Activated B cell treated with CpG ODN at 0.5 μM for 24 hours (primary cell): ENCODE measurements around the gene COX5A. TPM values are rescaled to one million over a fixed set of nuclear protein-coding genes. Genes with fewer than 3 reads are reported as not detected.
"Not testable (repeated sequence)": the region's sequence is repeated elsewhere in the genome, so short reads cannot be mapped to it uniquely, and the experiment has no call there.

Experiments used
- ATAC-seq: fragments of 200-7000 bp; cut with Tn5 transposase; one replicate; pipeline ENCODE4 v1.10.0; 2021; ENCODE audit warnings: low read depth, mild to moderate bottlenecking, moderate library complexity
- CTCF ChIA-PET: fragments of 350-600 bp; sonication (Branson Sonifier 250); formaldehyde crosslinking; loops from one replicate; lab custom pipeline; 2021; ENCODE audit warnings: antibody characterized with exemption; lab: Charles Lee
- POLR2A ChIA-PET: fragments of 350-600 bp; sonication (Branson Sonifier 250); formaldehyde crosslinking; loops from one replicate; lab custom pipeline; 2021; ENCODE audit warnings: antibody characterized with exemption; lab: Charles Lee
- DNase-seq: peaks from one replicate; pipeline ENCODE4 v3.0.0; 2022
- H3K27ac Mint-ChIP-seq: one replicate; pipeline ENCODE4 v1.8.0; 2020; ENCODE audit warnings: mixed read lengths
- H3K27me3 Mint-ChIP-seq: one replicate; pipeline ENCODE4 v1.8.0; 2021; ENCODE audit warnings: mixed read lengths
- H3K36me3 Mint-ChIP-seq: one replicate; pipeline ENCODE4 v1.8.0; 2021; ENCODE audit warnings: low read depth, mixed read lengths
- H3K4me1 Mint-ChIP-seq: one replicate; pipeline ENCODE4 v1.8.0; 2021; ENCODE audit warnings: mixed read lengths
- H3K4me3 Mint-ChIP-seq: one replicate; pipeline ENCODE4 v1.8.0; 2020; ENCODE audit warnings: mild to moderate bottlenecking, mixed read lengths
- H3K9me3 Mint-ChIP-seq: one replicate; pipeline ENCODE4 v1.8.0; 2020; ENCODE audit warnings: mixed read lengths
- intact Hi-C: fragments of 100-400 bp; cut with micrococcal nuclease; formaldehyde crosslinking; loops from one replicate; pipeline ENCODE4 v1.15.1; 2024
- total RNA-seq: library from RNA; stranded (reverse); gene quantifications from 2 replicates; pipeline ENCODE4 v1.2.3, GENCODE V29; 2022
- TF ChIP-seq, protein P1 (sequence below): fragments of 200-600 bp; IDR thresholded peaks from one replicate; pipeline ENCODE4 v1.8.0; 2022; ENCODE audit warnings: antibody characterized with exemption, mild to moderate bottlenecking

COX5A gene
- total RNA-seq, 1 donor from 2014 or later, result 150 TPM

DNA sequence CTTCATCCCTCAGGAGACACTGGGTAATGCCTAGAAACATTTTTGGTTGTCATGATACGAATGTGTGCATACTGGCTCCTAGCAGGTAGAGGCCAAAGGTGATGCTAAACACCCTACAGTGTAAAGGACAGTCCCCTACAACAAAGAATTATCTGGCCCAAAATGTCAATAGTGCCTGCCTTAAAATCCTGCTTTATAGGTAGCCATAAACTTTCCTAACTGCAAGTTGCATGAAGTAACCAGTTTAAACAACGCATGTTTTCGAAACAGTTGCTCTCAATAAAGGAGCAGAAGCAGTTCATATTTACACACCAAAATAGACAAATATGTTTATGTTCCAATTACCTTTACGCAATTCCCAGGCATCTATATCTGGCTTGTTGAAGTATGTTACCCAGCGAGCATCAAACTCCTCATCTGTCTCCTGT, 9.1 kb downstream of the COX5A start:
- no peak for DNase-seq
- Mint-ChIP-seq H3K4me1 (peaks cover 13% of the 10 kb centered on the region), H3K27ac (no peak overlapping the region), H3K9me3 (no peaks in the 10 kb centered on the region), H3K4me3 (no peak overlapping the region), H3K27me3 (no peaks in the 10 kb centered on the region), H3K36me3 (peaks cover 51% of the 10 kb centered on the region)
- CTCF ChIA-PET, result no interaction called here
- TF ChIP-seq, protein P1, sequence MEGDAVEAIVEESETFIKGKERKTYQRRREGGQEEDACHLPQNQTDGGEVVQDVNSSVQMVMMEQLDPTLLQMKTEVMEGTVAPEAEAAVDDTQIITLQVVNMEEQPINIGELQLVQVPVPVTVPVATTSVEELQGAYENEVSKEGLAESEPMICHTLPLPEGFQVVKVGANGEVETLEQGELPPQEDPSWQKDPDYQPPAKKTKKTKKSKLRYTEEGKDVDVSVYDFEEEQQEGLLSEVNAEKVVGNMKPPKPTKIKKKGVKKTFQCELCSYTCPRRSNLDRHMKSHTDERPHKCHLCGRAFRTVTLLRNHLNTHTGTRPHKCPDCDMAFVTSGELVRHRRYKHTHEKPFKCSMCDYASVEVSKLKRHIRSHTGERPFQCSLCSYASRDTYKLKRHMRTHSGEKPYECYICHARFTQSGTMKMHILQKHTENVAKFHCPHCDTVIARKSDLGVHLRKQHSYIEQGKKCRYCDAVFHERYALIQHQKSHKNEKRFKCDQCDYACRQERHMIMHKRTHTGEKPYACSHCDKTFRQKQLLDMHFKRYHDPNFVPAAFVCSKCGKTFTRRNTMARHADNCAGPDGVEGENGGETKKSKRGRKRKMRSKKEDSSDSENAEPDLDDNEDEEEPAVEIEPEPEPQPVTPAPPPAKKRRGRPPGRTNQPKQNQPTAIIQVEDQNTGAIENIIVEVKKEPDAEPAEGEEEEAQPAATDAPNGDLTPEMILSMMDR, result no peak
- POLR2A ChIA-PET, result no interaction called here
- no peak for ATAC-seq
- intact Hi-C loops, result no loop called here

DNA sequence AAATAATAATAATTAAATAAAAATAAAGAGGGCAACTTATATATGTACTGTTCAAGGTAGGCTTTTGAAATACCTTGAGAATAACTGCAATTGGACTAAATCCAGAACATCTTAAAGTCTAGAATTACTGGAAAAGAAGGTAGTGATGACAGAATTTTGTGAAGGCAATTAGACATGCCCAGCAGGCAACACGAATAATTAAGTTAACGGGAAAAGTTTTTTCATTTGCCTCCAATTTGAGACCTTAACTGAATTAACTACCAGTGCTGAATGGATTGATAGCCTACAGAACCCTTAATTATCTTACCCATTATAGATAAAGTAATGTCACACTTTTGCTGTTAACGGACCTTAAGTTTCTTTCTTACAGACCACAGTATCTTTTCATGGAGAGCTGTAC, 13.3 kb downstream of the COX5A start:
- Mint-ChIP-seq H3K4me3 (no peak overlapping the region), H3K27me3 (no peaks in the 10 kb centered on the region), H3K4me1 (no peaks in the 10 kb centered on the region), H3K36me3 (peaks cover 71% of the 10 kb centered on the region), H3K9me3 (no peaks in the 10 kb centered on the region), H3K27ac (no peak overlapping the region)
- TF ChIP-seq, protein P1, result no peak
- intact Hi-C loops, result loop anchor here (5.0 kb wide), 1 partner anchor 997 kb away; the partner anchor contains the start of gene LOXL1
- DNase-seq, result no peak
- ChIA-PET CTCF (no interaction called here), POLR2A (no interaction called here)
- ATAC-seq, result no peak

- ATAC-seq (no peak), DNase-seq (no peak)
- Mint-ChIP-seq H3K36me3 (peaks cover 66% of the 10 kb centered on the region), H3K27ac (no peak overlapping the region), H3K27me3 (no peaks in the 10 kb centered on the region), H3K4me1 (no peaks in the 10 kb centered on the region), H3K9me3 (no peaks in the 10 kb centered on the region), H3K4me3 (no peak overlapping the region)
- CTCF ChIA-PET, result no interaction called here
- TF ChIP-seq, protein P1, result no peak
- POLR2A ChIA-PET, result interaction anchor here (0.5 kb wide), 1 partner anchor 27 kb away, joined by 5 read pairs; no protein-coding TSS in a partner anchor
- intact Hi-C loops, result loop anchor here (5.0 kb wide), 1 partner anchor 993 kb away; the partner anchor contains the start of gene LOXL1
Observed at GRCh38 chr15:74920456-74920855, 17.4 kb downstream of the COX5A start.

- DNase-seq (no peak), ATAC-seq (no peak)
- intact Hi-C loops, result no loop called here
- no peaks in the 10 kb centered on the region for H3K27me3 Mint-ChIP-seq
- CTCF ChIA-PET, result no interaction called here
- H3K4me1 Mint-ChIP-seq, result no peaks in the 10 kb centered on the region
- H3K9me3 Mint-ChIP-seq, result no peaks in the 10 kb centered on the region
- TF ChIP-seq, protein P1, result no peak
- H3K4me3 Mint-ChIP-seq, result no peak overlapping the region
- POLR2A ChIA-PET, result interaction anchor here (0.6 kb wide), 1 partner anchor 695 kb away, joined by 3 read pairs; no protein-coding TSS in a partner anchor
- no peak overlapping the region for H3K27ac Mint-ChIP-seq
- peaks cover 70% of the 10 kb centered on the region for H3K36me3 Mint-ChIP-seq
Observed at GRCh38 chr15:74917676-74918075, 20.2 kb downstream of the COX5A start.

GRCh38 chr15:74913799-74914198, 24.1 kb downstream of the COX5A start:
- DNase-seq, H3K4me3 Mint-ChIP-seq, H3K4me1 Mint-ChIP-seq, CTCF ChIA-PET, H3K9me3 Mint-ChIP-seq, ATAC-seq, intact Hi-C loops, H3K27ac Mint-ChIP-seq, POLR2A ChIA-PET, H3K27me3 Mint-ChIP-seq: not testable (repeated sequence)
- H3K36me3 Mint-ChIP-seq, result peaks cover 43% of the 10 kb centered on the region

GRCh38 chr15:74913041-74913440, 24.8 kb downstream of the COX5A start:
- H3K36me3 Mint-ChIP-seq, result peaks cover 36% of the 10 kb centered on the region
- ChIA-PET CTCF (interaction anchor here (0.6 to 1.2 kb wide), 3 partner anchors 11 to 44 kb away, joined by 3 read pairs; no protein-coding TSS in a partner anchor), POLR2A (no interaction called here)
- no peak overlapping the region for H3K27ac Mint-ChIP-seq
- ATAC-seq (no peak), DNase-seq (no peak)
- TF ChIP-seq, protein P1, result no peak
- intact Hi-C loops, result no loop called here
- H3K9me3 Mint-ChIP-seq, result no peaks in the 10 kb centered on the region
- no peak overlapping the region for H3K4me3 Mint-ChIP-seq
- no peaks in the 10 kb centered on the region for H3K4me1 Mint-ChIP-seq
- no peaks in the 10 kb centered on the region for H3K27me3 Mint-ChIP-seq
